HEK293 (cell line): ENCODE measurements around the gene ADORA2A.

ENCODE experiments used
- CTCF ChIP-seq: fragments of 450-650 bp; formaldehyde crosslinking; IDR thresholded peaks from 2 replicates; pipeline ENCODE4 v1.5.1; 2016; ENCODE audit warnings: missing biosample characterization, missing genetic modification characterization
- ZNF121 ChIP-seq: fragments of 450-650 bp; formaldehyde crosslinking; IDR thresholded peaks from 2 replicates; pipeline ENCODE4 v1.5.1; 2016; ENCODE audit warnings: missing biosample characterization, missing genetic modification characterization
- ZNF549 ChIP-seq: fragments of 450-650 bp; IDR thresholded peaks from 2 replicates; pipeline ENCODE4 v1.5.1; 2018; ENCODE audit warnings: missing biosample characterization, missing genetic modification characterization, mild to moderate bottlenecking, inconsistent platforms, moderate library complexity
- ZNF561 ChIP-seq: fragments of 450-650 bp; IDR thresholded peaks from 2 replicates; pipeline ENCODE4 v1.5.1; 2018; ENCODE audit warnings: missing biosample characterization, missing genetic modification characterization, borderline replicate concordance
- ZNF785 ChIP-seq: fragments of 450-650 bp; formaldehyde crosslinking; IDR thresholded peaks from 2 replicates; pipeline ENCODE4 v1.5.1; 2016; ENCODE audit warnings: missing biosample characterization, missing genetic modification characterization
- TF ChIP-seq, protein P1 (sequence below): fragments of 450-650 bp; formaldehyde crosslinking; IDR thresholded peaks from 2 replicates; pipeline ENCODE4 v1.5.1; 2016; ENCODE audit warnings: missing biosample characterization, missing genetic modification characterization
- TF ChIP-seq, protein P2 (sequence below): fragments of 450-650 bp; formaldehyde crosslinking; IDR thresholded peaks from 2 replicates; pipeline ENCODE4 v1.5.1; 2016; ENCODE audit warnings: missing biosample characterization, missing genetic modification characterization, low read depth
- TF ChIP-seq, protein P3 (sequence below): fragments of 450-650 bp; formaldehyde crosslinking; IDR thresholded peaks from 2 replicates; pipeline ENCODE4 v1.5.1; 2016; ENCODE audit warnings: missing biosample characterization, missing genetic modification characterization

- TF ChIP-seq CTCF (tag by site-specific recombination) (no peak), ZNF549 (tag by site-specific recombination) (no peak), ZNF785 (tag by site-specific recombination) (no peak), ZNF561 (tag by site-specific recombination) (no peak), ZNF121 (tag by site-specific recombination) (no peak)
- TF ChIP-seq, protein P1, sequence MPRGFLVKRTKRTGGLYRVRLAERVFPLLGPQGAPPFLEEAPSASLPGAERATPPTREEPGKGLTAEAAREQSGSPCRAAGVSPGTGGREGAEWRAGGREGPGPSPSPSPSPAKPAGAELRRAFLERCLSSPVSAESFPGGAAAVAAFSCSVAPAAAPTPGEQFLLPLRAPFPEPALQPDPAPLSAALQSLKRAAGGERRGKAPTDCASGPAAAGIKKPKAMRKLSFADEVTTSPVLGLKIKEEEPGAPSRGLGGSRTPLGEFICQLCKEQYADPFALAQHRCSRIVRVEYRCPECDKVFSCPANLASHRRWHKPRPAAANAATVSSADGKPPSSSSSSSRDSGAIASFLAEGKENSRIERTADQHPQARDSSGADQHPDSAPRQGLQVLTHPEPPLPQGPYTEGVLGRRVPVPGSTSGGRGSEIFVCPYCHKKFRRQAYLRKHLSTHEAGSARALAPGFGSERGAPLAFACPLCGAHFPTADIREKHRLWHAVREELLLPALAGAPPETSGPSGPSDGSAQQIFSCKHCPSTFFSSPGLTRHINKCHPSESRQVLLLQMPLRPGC (tag by site-specific recombination) = no peak
- TF ChIP-seq, protein P2, sequence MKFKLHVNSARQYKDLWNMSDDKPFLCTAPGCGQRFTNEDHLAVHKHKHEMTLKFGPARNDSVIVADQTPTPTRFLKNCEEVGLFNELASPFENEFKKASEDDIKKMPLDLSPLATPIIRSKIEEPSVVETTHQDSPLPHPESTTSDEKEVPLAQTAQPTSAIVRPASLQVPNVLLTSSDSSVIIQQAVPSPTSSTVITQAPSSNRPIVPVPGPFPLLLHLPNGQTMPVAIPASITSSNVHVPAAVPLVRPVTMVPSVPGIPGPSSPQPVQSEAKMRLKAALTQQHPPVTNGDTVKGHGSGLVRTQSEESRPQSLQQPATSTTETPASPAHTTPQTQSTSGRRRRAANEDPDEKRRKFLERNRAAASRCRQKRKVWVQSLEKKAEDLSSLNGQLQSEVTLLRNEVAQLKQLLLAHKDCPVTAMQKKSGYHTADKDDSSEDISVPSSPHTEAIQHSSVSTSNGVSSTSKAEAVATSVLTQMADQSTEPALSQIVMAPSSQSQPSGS (tag by site-specific recombination) = no peak
- TF ChIP-seq, protein P3, sequence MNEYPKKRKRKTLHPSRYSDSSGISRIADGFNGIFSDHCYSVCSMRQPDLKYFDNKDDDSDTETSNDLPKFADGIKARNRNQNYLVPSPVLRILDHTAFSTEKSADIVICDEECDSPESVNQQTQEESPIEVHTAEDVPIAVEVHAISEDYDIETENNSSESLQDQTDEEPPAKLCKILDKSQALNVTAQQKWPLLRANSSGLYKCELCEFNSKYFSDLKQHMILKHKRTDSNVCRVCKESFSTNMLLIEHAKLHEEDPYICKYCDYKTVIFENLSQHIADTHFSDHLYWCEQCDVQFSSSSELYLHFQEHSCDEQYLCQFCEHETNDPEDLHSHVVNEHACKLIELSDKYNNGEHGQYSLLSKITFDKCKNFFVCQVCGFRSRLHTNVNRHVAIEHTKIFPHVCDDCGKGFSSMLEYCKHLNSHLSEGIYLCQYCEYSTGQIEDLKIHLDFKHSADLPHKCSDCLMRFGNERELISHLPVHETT = no peak
Measured at GRCh38 chr22:24455751-24456426, 28.5 kb downstream of the ADORA2A start.
